ENCODE measurements around the gene NOMO2.
"Not testable (repeated sequence)": the region's sequence is repeated elsewhere in the genome, so short reads cannot be mapped to it uniquely, and the experiment has no call there.

DNA sequence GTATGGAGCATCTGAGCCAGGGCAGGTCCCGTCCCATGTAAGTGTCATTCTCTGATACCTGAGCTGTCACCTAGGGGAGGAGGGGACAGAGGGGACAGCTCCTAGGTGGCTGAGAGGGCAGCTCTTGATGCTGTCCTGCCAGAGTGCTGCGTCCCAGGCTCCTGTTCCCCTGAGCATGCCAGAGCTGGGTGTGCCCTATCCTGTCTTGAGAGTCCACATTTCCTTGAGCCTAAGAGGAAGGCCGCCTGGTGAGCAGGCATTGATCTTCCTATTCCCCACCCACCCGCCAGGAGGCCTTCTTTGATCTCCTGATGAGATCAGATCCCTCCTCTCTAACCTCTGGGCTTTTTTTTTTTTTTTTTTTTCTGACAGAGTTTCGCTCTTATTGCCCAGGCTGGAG lies 32.0 kb upstream of the NOMO2 start:
- TF ChIP-seq, protein P1, sequence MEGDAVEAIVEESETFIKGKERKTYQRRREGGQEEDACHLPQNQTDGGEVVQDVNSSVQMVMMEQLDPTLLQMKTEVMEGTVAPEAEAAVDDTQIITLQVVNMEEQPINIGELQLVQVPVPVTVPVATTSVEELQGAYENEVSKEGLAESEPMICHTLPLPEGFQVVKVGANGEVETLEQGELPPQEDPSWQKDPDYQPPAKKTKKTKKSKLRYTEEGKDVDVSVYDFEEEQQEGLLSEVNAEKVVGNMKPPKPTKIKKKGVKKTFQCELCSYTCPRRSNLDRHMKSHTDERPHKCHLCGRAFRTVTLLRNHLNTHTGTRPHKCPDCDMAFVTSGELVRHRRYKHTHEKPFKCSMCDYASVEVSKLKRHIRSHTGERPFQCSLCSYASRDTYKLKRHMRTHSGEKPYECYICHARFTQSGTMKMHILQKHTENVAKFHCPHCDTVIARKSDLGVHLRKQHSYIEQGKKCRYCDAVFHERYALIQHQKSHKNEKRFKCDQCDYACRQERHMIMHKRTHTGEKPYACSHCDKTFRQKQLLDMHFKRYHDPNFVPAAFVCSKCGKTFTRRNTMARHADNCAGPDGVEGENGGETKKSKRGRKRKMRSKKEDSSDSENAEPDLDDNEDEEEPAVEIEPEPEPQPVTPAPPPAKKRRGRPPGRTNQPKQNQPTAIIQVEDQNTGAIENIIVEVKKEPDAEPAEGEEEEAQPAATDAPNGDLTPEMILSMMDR (IDR thresholded peaks at IDR 0.05 in 4 of 5, conservative IDR thresholded peaks at IDR 0.05 in 1 of 5), result not testable (repeated sequence)
- TF ChIP-seq POLR2A (IDR thresholded peaks at IDR 0.05), result not testable (repeated sequence)
